Regular cardiac myocyte (primary cell): ENCODE data around the gene PODXL2. TPM values are rescaled to one million over a fixed set of nuclear protein-coding genes. Genes with fewer than 3 reads are reported as not detected.

ENCODE experiments used
- total RNA-seq: library from RNA; depleted of rRNA; stranded (reverse); fragments of >200 nt; gene quantifications from 2 replicates; pipeline ENCODE4 v1.2.3, GENCODE V29; 2014

The PODXL2 gene
- 2.5 and 6.8 TPM in 2 replicates for total RNA-seq

GRCh38 chr3:127628788-127629466, at the start of gene PODXL2:
Gene PODXL2, plus strand, starts transcription at chr3:127629185. Its CDS starts 35 bp downstream, at chr3:127629220.

GRCh38 chr3:127590593-127591465, 38.2 kb upstream of the PODXL2 start, which contains the start of gene TPRA1:
Gene TPRA1, minus strand, starts transcription at chr3:127590733. Its CDS starts 10,587 bp downstream, at chr3:127580146.

GRCh38 chr3:127672429-127673190, 43.6 kb downstream of the PODXL2 start, which contains the start of gene ABTB1:
Gene ABTB1, plus strand, starts transcription at chr3:127672952. Its CDS starts 74 bp downstream, at chr3:127673026.

Other genes starting within 250 kb of the PODXL2 start
- gene TPRA1, start 38.5 kb upstream of the PODXL2 start, total RNA-seq, result 35.7 and 60.0 TPM in 2 replicates
- 25.7 and 112 TPM in 2 replicates for gene MCM2, start 30.8 kb upstream of the PODXL2 start, total RNA-seq
- 9.2 and 16.6 TPM in 2 replicates for gene ABTB1, start 43.8 kb downstream of the PODXL2 start, total RNA-seq
- gene MGLL, start 193.3 kb downstream of the PODXL2 start, total RNA-seq, result 46.6 and 55.2 TPM in 2 replicates